Sigmoid colon (tissue), 7 donors: ENCODE data around the gene DGKI. TPM values are rescaled to one million over a fixed set of nuclear protein-coding genes. Genes with fewer than 3 reads are reported as not detected.

Experiments used
- DNase-seq: peaks from one replicate; pipeline ENCODE4 v3.0.0-alpha.2; 2019
- H3K27ac ChIP-seq, 4 donors: fragments of 200-600 bp; sonication (generic); one replicate each; pipeline ENCODE4 v1.5.1; 2016 to 2019; ENCODE audit warnings: mild to moderate bottlenecking in 1 of 4
- H3K27me3 ChIP-seq, 3 donors: fragments of 200-600 bp; sonication (generic); one replicate each; pipeline ENCODE4 v1.5.1; 2019; ENCODE audit warnings: mild to moderate bottlenecking in 1 of 3
- H3K36me3 ChIP-seq, 4 donors: fragments of 200-600 bp; sonication (generic); one replicate each; pipeline ENCODE4 v1.5.1; 2016 to 2019
- H3K4me1 ChIP-seq, 4 donors: fragments of 200-600 bp; sonication (generic); one replicate each; pipeline ENCODE4 v1.5.1; 2017 to 2019
- H3K4me3 ChIP-seq, 4 donors: fragments of 200-600 bp; sonication (generic); one replicate each; pipeline ENCODE4 v1.5.1; 2017 to 2019; ENCODE audit warnings: mild to moderate bottlenecking in 2 of 4, moderate library complexity in 1 of 4
- H3K9me3 ChIP-seq, 4 donors: fragments of 200-600 bp in 3 of 4; sonication (generic) in 3 of 4; one replicate each; pipeline versions ENCODE4 v1.5.1 to v1.6.1; 2013 to 2019
- EP300 ChIP-seq, 4 donors: sonication (generic); formaldehyde crosslinking; IDR thresholded peaks; one replicate each; pipeline ENCODE4 v1.6.1; 2017; ENCODE audit warnings: antibody characterized with exemption in 4 of 4
- POLR2A ChIP-seq, 2 donors: fragments of 450-650 bp; IDR thresholded peaks; one replicate each; pipeline ENCODE4 v1.6.1; 2016; ENCODE audit warnings: antibody characterized with exemption in 2 of 2, mild to moderate bottlenecking in 2 of 2, moderate library complexity in 2 of 2
- POLR2AphosphoS5 ChIP-seq, 4 donors: sonication (generic); formaldehyde crosslinking; IDR thresholded peaks; one replicate each; pipeline ENCODE4 v1.6.1; 2017; ENCODE audit warnings: antibody characterized with exemption in 4 of 4
- WGBS, 2 donors: extraction: QIAGEN DNeasy Blood & Tissue Kit; methylation state at CpG; one replicate each; pipeline ENCODE4 v1.1.7; 2013; 5-methylcytosine and 5-hydroxymethylcytosine counted together
- intact Hi-C: fragments of 100-400 bp; cut with DNase I; formaldehyde crosslinking; loops from one replicate; pipeline ENCODE4 v1.15.1; 2023
- polyA plus RNA-seq, 3 donors: library from polyadenylated mRNA; stranded (reverse); fragments of 200-250 nt; gene quantifications; one replicate each; pipeline ENCODE4 v1.2.3, GENCODE V29; 2013
- total RNA-seq, 4 donors: library from RNA; depleted of rRNA; stranded (reverse); fragments of >200 nt; gene quantifications; one replicate each; pipeline ENCODE4 v1.1.0, GENCODE V29; 2016
- TF ChIP-seq, protein P1 (sequence below), 4 experiments: fragments of 450-650 bp in 3 of 4; fragments of 200-600 bp in 1 of 4; IDR thresholded peaks; one replicate each; pipeline ENCODE4 v1.5.1; 2016 to 2019; ENCODE audit warnings: antibody characterized with exemption in 4 of 4, mild to moderate bottlenecking in 3 of 4, moderate library complexity in 2 of 4
- donor health status: healthy with polysubstance abuse.
- donor health status: Bipolar disorder and iron deficiency.
- donor health status: healthy.

The DGKI gene
- total and polyA plus RNA-seq, 7 donors, result 0.17 to 7.6 (median 1.0) TPM; not detected in 1

GRCh38 chr7:137731436-137731835 lies 115.3 kb downstream of the DGKI start:
- Histone ChIP-seq H3K4me1 (no peaks in the 10 kb centered on the region), H3K4me3 (no peak overlapping the region), H3K27me3 (no peaks in the 10 kb centered on the region), H3K27ac (no peak overlapping the region), H3K9me3 (no peaks in the 10 kb centered on the region), H3K36me3 (no peaks in the 10 kb centered on the region)
- TF ChIP-seq POLR2A (IDR thresholded peaks at IDR 0.05), result no peak
- no peak for TF ChIP-seq EP300 (IDR thresholded peaks at IDR 0.05)
- TF ChIP-seq POLR2AphosphoS5 (IDR thresholded peaks at IDR 0.05), result no peak
- TF ChIP-seq, protein P1, sequence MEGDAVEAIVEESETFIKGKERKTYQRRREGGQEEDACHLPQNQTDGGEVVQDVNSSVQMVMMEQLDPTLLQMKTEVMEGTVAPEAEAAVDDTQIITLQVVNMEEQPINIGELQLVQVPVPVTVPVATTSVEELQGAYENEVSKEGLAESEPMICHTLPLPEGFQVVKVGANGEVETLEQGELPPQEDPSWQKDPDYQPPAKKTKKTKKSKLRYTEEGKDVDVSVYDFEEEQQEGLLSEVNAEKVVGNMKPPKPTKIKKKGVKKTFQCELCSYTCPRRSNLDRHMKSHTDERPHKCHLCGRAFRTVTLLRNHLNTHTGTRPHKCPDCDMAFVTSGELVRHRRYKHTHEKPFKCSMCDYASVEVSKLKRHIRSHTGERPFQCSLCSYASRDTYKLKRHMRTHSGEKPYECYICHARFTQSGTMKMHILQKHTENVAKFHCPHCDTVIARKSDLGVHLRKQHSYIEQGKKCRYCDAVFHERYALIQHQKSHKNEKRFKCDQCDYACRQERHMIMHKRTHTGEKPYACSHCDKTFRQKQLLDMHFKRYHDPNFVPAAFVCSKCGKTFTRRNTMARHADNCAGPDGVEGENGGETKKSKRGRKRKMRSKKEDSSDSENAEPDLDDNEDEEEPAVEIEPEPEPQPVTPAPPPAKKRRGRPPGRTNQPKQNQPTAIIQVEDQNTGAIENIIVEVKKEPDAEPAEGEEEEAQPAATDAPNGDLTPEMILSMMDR (IDR thresholded peaks at IDR 0.05), result no peak
- WGBS, 2 donors, result 88 to 92% methylated on average over 5 of the region's 5 CpGs
- intact Hi-C loops, result no loop called here
- DNase-seq, result no peak

DNA sequence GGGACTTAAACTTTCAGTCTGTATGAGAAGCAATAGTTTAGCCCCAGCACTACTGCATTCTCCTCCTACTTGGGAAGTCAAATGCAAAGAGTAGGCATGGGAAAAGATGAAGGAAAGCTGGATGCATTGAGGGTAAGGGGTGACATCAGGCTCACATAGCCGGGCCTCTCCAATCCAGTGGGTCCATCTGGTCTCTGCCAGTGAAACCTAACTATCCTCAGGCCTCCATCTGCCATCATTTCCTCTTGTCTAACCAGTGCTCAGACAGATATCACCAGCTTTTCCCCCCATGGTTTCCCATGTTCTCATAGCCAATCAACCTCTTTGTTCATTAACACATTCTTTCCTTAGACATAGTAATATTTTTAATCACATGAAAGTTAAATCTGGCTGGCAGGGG lies 118.3 kb downstream of the DGKI start:
- DNase-seq, result no peak
- Histone ChIP-seq H3K4me3 (no peak overlapping the region), H3K27me3 (no peaks in the 10 kb centered on the region), H3K36me3 (no peaks in the 10 kb centered on the region), H3K4me1 (no peaks in the 10 kb centered on the region), H3K27ac (no peak overlapping the region), H3K9me3 (no peaks in the 10 kb centered on the region)
- intact Hi-C loops, result no loop called here
- TF ChIP-seq, protein P1 (IDR thresholded peaks at IDR 0.05), result no peak
- TF ChIP-seq EP300 (IDR thresholded peaks at IDR 0.05), result no peak
- no peak for TF ChIP-seq POLR2A (IDR thresholded peaks at IDR 0.05)
- no peak for TF ChIP-seq POLR2AphosphoS5 (IDR thresholded peaks at IDR 0.05)
- 46 to 94% methylated on average over 1 of the region's 1 CpG for WGBS, 2 donors

GRCh38 chr7:137727413-137727812 lies 119.4 kb downstream of the DGKI start:
- TF ChIP-seq POLR2A (IDR thresholded peaks at IDR 0.05) (no peak), EP300 (IDR thresholded peaks at IDR 0.05) (no peak), POLR2AphosphoS5 (IDR thresholded peaks at IDR 0.05) (no peak)
- TF ChIP-seq, protein P1 (IDR thresholded peaks at IDR 0.05), result no peak
- Histone ChIP-seq H3K27ac (no peak overlapping the region), H3K4me1 (no peaks in the 10 kb centered on the region), H3K36me3 (no peaks in the 10 kb centered on the region), H3K9me3 (no peaks in the 10 kb centered on the region), H3K27me3 (no peaks in the 10 kb centered on the region), H3K4me3 (no peak overlapping the region)
- no peak for DNase-seq
- intact Hi-C loops, result no loop called here
- 52 to 72% methylated on average over 2 of the region's 2 CpGs for WGBS, 2 donors

- Histone ChIP-seq H3K4me3 (no peak overlapping the region), H3K36me3 (no peaks in the 10 kb centered on the region), H3K27ac (no peak overlapping the region), H3K27me3 (no peaks in the 10 kb centered on the region), H3K9me3 (no peaks in the 10 kb centered on the region), H3K4me1 (no peaks in the 10 kb centered on the region)
- TF ChIP-seq EP300 (IDR thresholded peaks at IDR 0.05), result no peak
- TF ChIP-seq, protein P1 (IDR thresholded peaks at IDR 0.05), result no peak
- TF ChIP-seq POLR2A (IDR thresholded peaks at IDR 0.05), result no peak
- no peak for TF ChIP-seq POLR2AphosphoS5 (IDR thresholded peaks at IDR 0.05)
- WGBS, 2 donors, result 80 to 82% methylated on average over 4 of the region's 4 CpGs
- DNase-seq, result no peak
- intact Hi-C loops, result no loop called here
These were observed 128.4 kb downstream of the DGKI start for GRCh38 chr7:137718355-137718754.

GRCh38 chr7:137717811-137718271 lies 128.9 kb downstream of the DGKI start:
- intact Hi-C loops, result no loop called here
- DNase-seq, result no peak
- TF ChIP-seq EP300 (IDR thresholded peaks at IDR 0.05) (no peak), POLR2A (IDR thresholded peaks at IDR 0.05) (no peak), POLR2AphosphoS5 (IDR thresholded peaks at IDR 0.05) (no peak)
- TF ChIP-seq, protein P1 (IDR thresholded peaks at IDR 0.05), result no peak
- H3K27ac ChIP-seq, result no peak overlapping the region
- no peaks in the 10 kb centered on the region for H3K4me1 ChIP-seq
- no peaks in the 10 kb centered on the region for H3K9me3 ChIP-seq
- no peaks in the 10 kb centered on the region for H3K36me3 ChIP-seq
- whole genome bisulfite sequencing, 2 donors, result 65 to 70% methylated on average over 7 of the region's 7 CpGs
- H3K4me3 ChIP-seq, result no peak overlapping the region
- no peaks in the 10 kb centered on the region for H3K27me3 ChIP-seq
